Rectal smooth muscle tissue (tissue), 1 donor: ENCODE measurements around the gene NUP214.

Source experiments
- H3K27ac ChIP-seq: one replicate; pipeline ENCODE4 v1.7.0; 2013; ENCODE audit warnings: low read depth, low read length, inconsistent platforms
- H3K27me3 ChIP-seq: one replicate; pipeline ENCODE4 v1.7.0; 2013; ENCODE audit warnings: low read length; ENCODE audit not compliant: control insufficient read depth, insufficient read depth
- H3K36me3 ChIP-seq: one replicate; pipeline ENCODE4 v1.7.0; 2013; ENCODE audit warnings: low read length; ENCODE audit not compliant: control insufficient read depth, insufficient read depth
- H3K4me1 ChIP-seq: one replicate; pipeline ENCODE4 v1.7.0; 2013; ENCODE audit warnings: low read length; ENCODE audit not compliant: control insufficient read depth, insufficient read depth
- H3K4me3 ChIP-seq: one replicate; pipeline ENCODE4 v1.7.0; 2013; ENCODE audit warnings: low read length
- H3K9ac ChIP-seq: one replicate; pipeline ENCODE4 v1.7.0; 2013; ENCODE audit warnings: low read length

Gene NUP214

GRCh38 chr9:131226226-131226625 lies 100.8 kb downstream of the NUP214 start:
- no peak overlapping the region for H3K4me3 ChIP-seq
- H3K27ac ChIP-seq, result no peak overlapping the region
- H3K27me3 ChIP-seq, result no peaks in the 10 kb centered on the region
- H3K36me3 ChIP-seq, result peaks cover 15% of the 10 kb centered on the region
- no peaks in the 10 kb centered on the region for H3K4me1 ChIP-seq
- H3K9ac ChIP-seq, result no peak overlapping the region

DNA sequence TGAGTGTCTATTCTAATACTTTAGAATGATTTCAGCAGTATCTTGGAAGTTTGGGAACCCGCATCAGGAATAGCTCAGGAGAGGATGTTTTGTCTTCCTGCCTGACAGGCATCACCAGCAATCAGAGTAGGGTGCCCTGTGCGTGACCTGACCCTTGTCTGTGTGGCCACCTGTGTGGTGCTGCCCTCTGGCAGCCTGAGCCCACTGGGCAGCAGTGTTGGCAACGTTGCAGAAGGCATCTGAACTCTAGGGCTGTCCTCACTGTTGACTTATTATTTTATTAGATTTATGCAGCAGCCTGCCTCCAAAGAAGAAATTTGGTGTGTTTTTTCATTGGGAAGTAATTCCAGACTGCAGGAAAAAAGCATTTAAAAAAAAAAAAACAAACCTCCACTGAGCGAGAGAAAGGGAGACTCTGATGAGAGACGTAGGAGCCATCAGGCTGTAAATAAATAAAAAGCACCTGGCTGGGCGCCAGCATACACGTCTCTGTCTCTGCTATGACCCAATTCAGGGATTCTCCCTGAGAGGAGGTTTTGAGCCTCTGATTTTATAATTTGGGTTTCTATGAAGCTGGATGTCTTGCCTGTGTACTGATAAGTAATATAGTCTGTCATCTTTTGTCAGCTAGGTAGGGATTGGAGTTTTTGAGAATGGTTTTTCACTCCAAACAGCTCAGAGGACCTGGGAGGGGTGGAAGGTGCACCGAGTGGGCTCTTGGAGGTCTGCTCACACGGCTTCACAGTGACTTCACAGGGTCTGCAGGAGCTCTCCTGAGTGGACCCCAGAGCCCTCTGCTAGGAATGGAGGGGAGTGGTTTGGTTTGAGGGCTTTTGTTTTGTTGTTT lies 101.9 kb downstream of the NUP214 start:
- Histone ChIP-seq H3K27me3 (no peaks in the 10 kb centered on the region), H3K9ac (no peak overlapping the region), H3K36me3 (peaks cover 19% of the 10 kb centered on the region), H3K4me1 (no peaks in the 10 kb centered on the region), H3K4me3 (no peak overlapping the region), H3K27ac (no peak overlapping the region)

GRCh38 chr9:131227959-131228460 lies 102.6 kb downstream of the NUP214 start:
- Histone ChIP-seq H3K9ac (no peak overlapping the region), H3K4me3 (no peak overlapping the region), H3K4me1 (no peaks in the 10 kb centered on the region), H3K27me3 (no peaks in the 10 kb centered on the region), H3K27ac (no peak overlapping the region), H3K36me3 (peaks cover 20% of the 10 kb centered on the region)

DNA sequence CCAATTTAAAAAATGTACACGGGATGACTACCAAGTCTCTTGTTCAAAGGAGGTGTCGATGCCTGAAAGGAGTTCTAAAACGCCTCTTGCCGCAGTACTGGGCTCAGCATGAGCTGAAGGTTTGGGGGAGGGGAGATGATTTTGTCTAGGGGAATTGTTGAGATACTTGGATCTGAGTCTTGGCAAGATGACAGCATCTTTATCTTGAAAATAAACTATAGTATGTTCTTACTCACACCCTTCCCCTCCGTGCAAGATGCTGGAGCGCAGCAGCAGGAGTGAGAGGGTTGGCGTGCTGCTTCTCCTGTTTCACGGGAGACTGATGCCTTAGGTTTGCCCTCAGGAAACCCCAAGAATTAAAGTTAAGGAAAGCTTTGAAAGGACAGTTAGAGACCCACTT lies 103.6 kb downstream of the NUP214 start:
- no peak overlapping the region for H3K27ac ChIP-seq

GRCh38 chr9:131233556-131233955 lies 108.2 kb downstream of the NUP214 start:
- no peaks in the 10 kb centered on the region for H3K27me3 ChIP-seq
- peaks cover 28% of the 10 kb centered on the region for H3K36me3 ChIP-seq
- peaks cover 7% of the 10 kb centered on the region for H3K4me1 ChIP-seq
- no peak overlapping the region for H3K4me3 ChIP-seq
- H3K9ac ChIP-seq, result no peak overlapping the region
- no peak overlapping the region for H3K27ac ChIP-seq

More for the DNA sequence above, 103.6 kb downstream of the NUP214 start:
- peaks cover 28% of the 10 kb centered on the region for H3K36me3 ChIP-seq
- H3K9ac ChIP-seq, result no peak overlapping the region
- no peaks in the 10 kb centered on the region for H3K27me3 ChIP-seq
- no peaks in the 10 kb centered on the region for H3K4me1 ChIP-seq
- no peak overlapping the region for H3K4me3 ChIP-seq

DNA sequence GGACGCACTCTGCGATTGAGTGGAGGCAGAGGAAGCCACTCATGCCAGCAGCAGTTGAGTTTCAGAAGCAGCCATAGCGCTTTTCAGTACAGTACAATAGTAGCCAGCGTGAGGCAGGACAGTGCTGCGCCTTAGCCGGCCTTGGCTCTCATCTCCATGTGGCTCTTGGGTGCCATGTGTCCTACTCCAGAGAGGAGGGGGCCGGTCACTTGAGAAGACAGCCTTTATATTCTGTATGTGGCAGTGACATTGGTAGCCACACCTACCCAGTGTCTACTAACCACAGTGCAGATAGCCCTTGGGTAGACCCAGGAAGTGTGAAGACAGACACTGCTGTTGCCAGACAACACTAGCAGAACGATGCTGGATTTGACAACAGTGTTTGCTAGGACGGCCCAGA lies 108.6 kb downstream of the NUP214 start:
- H3K27ac ChIP-seq, result no peak overlapping the region
- peaks cover 7% of the 10 kb centered on the region for H3K4me1 ChIP-seq
- peaks cover 24% of the 10 kb centered on the region for H3K36me3 ChIP-seq
- H3K27me3 ChIP-seq, result no peaks in the 10 kb centered on the region
- H3K9ac ChIP-seq, result no peak overlapping the region
- no peak overlapping the region for H3K4me3 ChIP-seq

- no peaks in the 10 kb centered on the region for H3K27me3 ChIP-seq
- H3K9ac ChIP-seq, result no peak overlapping the region
- H3K27ac ChIP-seq, result no peak overlapping the region
- peaks cover 22% of the 10 kb centered on the region for H3K36me3 ChIP-seq
- peaks cover 7% of the 10 kb centered on the region for H3K4me1 ChIP-seq
- no peak overlapping the region for H3K4me3 ChIP-seq
Measured at GRCh38 chr9:131234799-131235479, 109.6 kb downstream of the NUP214 start.

- Histone ChIP-seq H3K27me3 (no peaks in the 10 kb centered on the region), H3K9ac (no peak overlapping the region), H3K36me3 (peaks cover 19% of the 10 kb centered on the region), H3K4me3 (no peak overlapping the region), H3K27ac (no peak overlapping the region), H3K4me1 (peaks cover 7% of the 10 kb centered on the region)
Measured at GRCh38 chr9:131235480-131235851, 110.1 kb downstream of the NUP214 start.

GRCh38 chr9:131236161-131236560 lies 110.8 kb downstream of the NUP214 start:
- no peak overlapping the region for H3K4me3 ChIP-seq
- H3K36me3 ChIP-seq, result peaks cover 16% of the 10 kb centered on the region
- H3K27ac ChIP-seq, result no peak overlapping the region
- peaks cover 7% of the 10 kb centered on the region for H3K4me1 ChIP-seq
- no peaks in the 10 kb centered on the region for H3K27me3 ChIP-seq
- H3K9ac ChIP-seq, result no peak overlapping the region

GRCh38 chr9:131236761-131237160 lies 111.4 kb downstream of the NUP214 start:
- Histone ChIP-seq H3K4me3 (no peak overlapping the region), H3K4me1 (peaks cover 7% of the 10 kb centered on the region), H3K27ac (no peak overlapping the region), H3K36me3 (peaks cover 16% of the 10 kb centered on the region), H3K9ac (no peak overlapping the region), H3K27me3 (no peaks in the 10 kb centered on the region)

DNA sequence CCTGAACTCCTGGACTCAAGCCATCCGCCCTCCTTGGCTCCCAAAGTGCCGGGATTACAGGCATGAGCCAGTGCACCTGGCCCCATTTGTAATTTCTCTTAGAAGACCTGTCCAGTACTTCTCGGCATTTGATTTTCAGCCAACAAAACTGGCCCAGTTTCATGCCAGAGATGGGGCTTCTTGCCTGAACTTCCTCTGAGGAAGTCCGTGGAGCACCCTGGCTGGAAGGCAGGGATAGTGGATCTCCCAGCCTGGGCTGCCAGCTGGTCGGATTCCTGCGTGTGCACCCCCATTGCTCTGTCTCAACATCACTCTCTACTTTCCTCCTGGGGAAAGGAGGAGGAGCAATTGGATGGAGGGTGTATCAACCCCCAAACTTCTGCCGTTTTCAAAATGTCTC lies 111.9 kb downstream of the NUP214 start:
- H3K4me3 ChIP-seq, result no peak overlapping the region
- no peaks in the 10 kb centered on the region for H3K27me3 ChIP-seq
- no peak overlapping the region for H3K9ac ChIP-seq
- H3K27ac ChIP-seq, result no peak overlapping the region
- H3K36me3 ChIP-seq, result peaks cover 12% of the 10 kb centered on the region
- H3K4me1 ChIP-seq, result peaks cover 7% of the 10 kb centered on the region

DNA sequence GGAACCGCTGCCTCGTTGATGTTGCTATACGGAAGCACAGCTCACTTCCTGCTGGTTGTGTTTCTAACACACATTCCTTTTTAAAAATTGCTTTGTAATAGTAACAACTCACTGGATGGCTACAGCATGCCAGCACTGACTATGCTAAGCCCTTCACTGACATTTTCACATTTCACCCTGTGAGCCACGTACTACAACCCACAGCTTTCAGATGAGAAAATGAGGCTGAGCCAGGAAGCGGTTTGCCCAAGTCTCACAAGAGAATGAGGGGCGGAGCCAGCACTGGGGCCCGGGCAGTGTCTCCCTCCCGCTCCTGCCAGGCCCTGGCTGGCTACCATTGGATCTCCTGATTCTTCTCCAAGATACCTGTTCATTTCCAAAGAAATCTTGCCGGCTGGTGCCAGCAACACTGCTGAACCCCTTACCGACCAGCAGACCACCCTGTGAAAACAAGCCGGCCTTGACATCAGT lies 112.6 kb downstream of the NUP214 start:
- H3K27ac ChIP-seq, result no peak overlapping the region
- peaks cover 7% of the 10 kb centered on the region for H3K4me1 ChIP-seq
- H3K4me3 ChIP-seq, result peak overlapping the region; percentile 30
- peaks cover 11% of the 10 kb centered on the region for H3K36me3 ChIP-seq
- H3K27me3 ChIP-seq, result no peaks in the 10 kb centered on the region
- H3K9ac ChIP-seq, result peak overlapping the region; percentile 22
